Memory B cell (primary cell): ENCODE results near the gene AIDA.
A peak's percentile ranks its signal among the peaks of the same experiment; 100 is the strongest.
"Not testable (repeated sequence)": the region's sequence is repeated elsewhere in the genome, so short reads cannot be mapped to it uniquely, and the experiment has no call there.

Experiments
- ATAC-seq: fragments of 150-1000 bp; cut with Tn5 transposase; 2 replicates; pipeline ENCODE4 v1.10.0; 2021; ENCODE audit warnings: low read depth, mild to moderate bottlenecking, moderate library complexity
- DNase-seq, 2 donors: peaks; one replicate each; pipeline ENCODE4 v3.0.0; 2022; ENCODE audit warnings: low spot score in 2 of 2
- H3K27ac Mint-ChIP-seq: one replicate; pipeline ENCODE4 v1.8.0; 2022; ENCODE audit warnings: mild to moderate bottlenecking, moderate library complexity, mixed read lengths
- H3K27me3 Mint-ChIP-seq: one replicate; pipeline ENCODE4 v1.8.0; 2022; ENCODE audit warnings: mixed read lengths
- H3K36me3 Mint-ChIP-seq: one replicate; pipeline ENCODE4 v1.8.0; 2022; ENCODE audit warnings: mild to moderate bottlenecking, mixed read lengths
- H3K4me1 Mint-ChIP-seq: one replicate; pipeline ENCODE4 v1.8.0; 2022; ENCODE audit warnings: mixed read lengths
- H3K4me3 Mint-ChIP-seq: one replicate; pipeline ENCODE4 v1.8.0; 2022; ENCODE audit warnings: mild to moderate bottlenecking, moderate library complexity, mixed read lengths
- H3K9me3 Mint-ChIP-seq: one replicate; pipeline ENCODE4 v1.8.0; 2022; ENCODE audit warnings: mixed read lengths

Gene AIDA

GRCh38 chr1:222712253-222713090 is at the start of gene AIDA, which contains the start of gene BROX:
Gene AIDA (minus strand): TSS chr1:222712491. CDS start chr1:222712317, 174 bp downstream.
Gene BROX (plus strand): TSS chr1:222712564. CDS start chr1:222715700, 3,136 bp downstream.
- H3K4me1 Mint-ChIP-seq: peaks cover 27% of the 10 kb centered on the region
- H3K9me3 Mint-ChIP-seq: no peaks in the 10 kb centered on the region
- H3K27ac Mint-ChIP-seq: peak within 1 kb of the TSS; percentile 98

GRCh38 chr1:222761083-222761482 is 48.8 kb upstream of the AIDA start:
- ATAC-seq (no peak), DNase-seq (no peak)
- Mint-ChIP-seq H3K36me3 (peaks cover 18% of the 10 kb centered on the region), H3K4me1 (peaks cover 12% of the 10 kb centered on the region), H3K27me3 (no peaks in the 10 kb centered on the region), H3K9me3 (peaks cover 2% of the 10 kb centered on the region), H3K27ac (no peak overlapping the region), H3K4me3 (no peak overlapping the region)

More at GRCh38 chr1:222712253-222713090, at the start of gene AIDA, which contains the start of gene BROX:
- peaks cover 11% of the 10 kb centered on the region for H3K36me3 Mint-ChIP-seq
- peak; percentile 73 for ATAC-seq
- H3K27me3 Mint-ChIP-seq: no peaks in the 10 kb centered on the region
- H3K4me3 Mint-ChIP-seq: peak within 1 kb of the TSS; percentile 92
- peak; percentile 98 to 99 for DNase-seq

DNA sequence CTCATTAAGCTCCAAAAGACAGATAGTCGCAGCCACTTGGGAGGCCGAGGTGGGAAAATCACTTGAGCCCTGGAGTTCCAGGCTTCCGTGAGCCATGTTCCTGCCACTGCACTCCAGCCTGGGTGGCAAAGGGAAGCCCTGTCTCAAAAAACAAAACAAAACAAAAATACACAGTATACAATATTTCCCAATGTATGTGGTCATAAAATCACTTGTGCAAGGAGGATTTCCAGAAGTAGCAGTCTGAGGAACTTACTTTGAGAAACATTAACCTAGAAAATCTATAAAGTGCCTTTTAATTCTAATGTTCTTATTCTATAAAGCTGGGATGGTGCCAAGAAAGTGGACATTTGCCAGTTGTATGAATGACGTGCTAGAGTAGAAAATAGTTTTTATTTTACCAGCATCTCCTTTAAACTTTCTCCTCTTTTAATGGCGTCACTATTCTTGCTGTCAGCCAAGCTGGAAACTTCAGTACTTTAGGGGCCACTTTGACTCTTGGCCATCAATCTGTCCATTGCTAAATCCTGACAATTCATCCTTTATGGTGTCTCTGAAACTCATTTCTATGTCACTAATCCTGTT is 47.3 kb upstream of the AIDA start:
- H3K27me3 Mint-ChIP-seq: no peaks in the 10 kb centered on the region
- no peak overlapping the region for H3K27ac Mint-ChIP-seq
- H3K36me3 Mint-ChIP-seq: peaks cover 16% of the 10 kb centered on the region
- H3K9me3 Mint-ChIP-seq: peaks cover 2% of the 10 kb centered on the region
- DNase-seq (no peak), ATAC-seq (no peak)
- H3K4me3 Mint-ChIP-seq: no peak overlapping the region
- H3K4me1 Mint-ChIP-seq: peaks cover 17% of the 10 kb centered on the region

GRCh38 chr1:222757646-222758268 is 45.5 kb upstream of the AIDA start:
- Mint-ChIP-seq H3K4me1 (peaks cover 17% of the 10 kb centered on the region), H3K4me3 (no peak overlapping the region), H3K9me3 (peaks cover 2% of the 10 kb centered on the region), H3K27ac (no peak overlapping the region), H3K36me3 (peaks cover 14% of the 10 kb centered on the region), H3K27me3 (no peaks in the 10 kb centered on the region)
- no peak for DNase-seq
- no peak for ATAC-seq

GRCh38 chr1:222754366-222755139 is 42.3 kb upstream of the AIDA start:
- ATAC-seq (no peak), DNase-seq (no peak)
- Mint-ChIP-seq H3K4me3 (no peak overlapping the region), H3K4me1 (peaks cover 29% of the 10 kb centered on the region), H3K27me3 (no peaks in the 10 kb centered on the region), H3K27ac (no peak overlapping the region), H3K9me3 (no peaks in the 10 kb centered on the region), H3K36me3 (peaks cover 11% of the 10 kb centered on the region)

DNA sequence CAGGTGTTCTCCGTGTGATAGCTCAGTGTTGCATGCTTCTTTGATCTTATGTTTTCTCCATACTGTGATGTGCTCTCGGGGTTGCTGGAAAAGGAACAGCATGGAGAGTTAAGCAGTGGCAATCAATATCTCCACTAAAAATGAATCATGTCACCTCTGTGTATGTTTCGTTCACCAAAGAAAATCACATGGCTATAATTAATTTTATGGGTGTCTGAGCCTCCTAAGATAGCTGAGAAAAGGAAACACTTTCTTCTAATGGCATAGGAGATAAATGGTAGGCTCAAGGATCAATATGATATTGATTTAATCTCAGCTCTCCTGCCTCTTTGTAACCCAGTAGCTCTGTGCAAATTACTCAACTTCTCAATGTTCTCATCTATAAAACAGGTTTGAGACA is 39.0 kb upstream of the AIDA start:
- Mint-ChIP-seq H3K27ac (peak overlapping the region; percentile 88), H3K36me3 (peaks cover 17% of the 10 kb centered on the region), H3K27me3 (no peaks in the 10 kb centered on the region), H3K4me3 (peak overlapping the region; percentile 41), H3K9me3 (no peaks in the 10 kb centered on the region), H3K4me1 (peaks cover 40% of the 10 kb centered on the region)
- ATAC-seq (no peak), DNase-seq (no peak)

DNA sequence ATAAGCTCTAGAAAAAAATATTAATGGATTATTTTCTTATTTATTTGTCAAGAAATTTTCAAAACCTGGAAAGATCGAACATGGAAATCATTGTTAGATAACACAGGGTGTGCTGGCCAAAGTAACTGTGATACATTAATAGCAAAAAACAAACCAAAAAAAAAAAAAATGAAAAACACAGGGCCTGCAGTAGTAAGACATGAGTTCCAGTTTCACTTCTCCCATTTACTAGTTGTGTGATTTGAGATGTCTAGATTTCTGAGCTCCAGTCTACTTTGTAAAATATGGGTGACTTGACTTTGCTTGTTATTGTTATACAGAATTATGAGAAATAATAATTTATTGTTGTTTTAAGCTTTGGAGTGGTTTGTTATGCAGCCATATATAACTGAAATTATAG is 38.4 kb upstream of the AIDA start:
- H3K4me3 Mint-ChIP-seq: no peak overlapping the region

GRCh38 chr1:222749927-222750326 is 37.6 kb upstream of the AIDA start:
- peak overlapping the region; percentile 88 for H3K27ac Mint-ChIP-seq
- H3K36me3 Mint-ChIP-seq: peaks cover 21% of the 10 kb centered on the region
- no peak overlapping the region for H3K4me3 Mint-ChIP-seq
- no peak for DNase-seq
- peaks cover 34% of the 10 kb centered on the region for H3K4me1 Mint-ChIP-seq
- H3K9me3 Mint-ChIP-seq: no peaks in the 10 kb centered on the region
- H3K27me3 Mint-ChIP-seq: no peaks in the 10 kb centered on the region
- no peak for ATAC-seq

More for the DNA sequence above, 38.4 kb upstream of the AIDA start:
- H3K36me3 Mint-ChIP-seq: peaks cover 21% of the 10 kb centered on the region
- no peaks in the 10 kb centered on the region for H3K9me3 Mint-ChIP-seq
- ATAC-seq (peak; percentile 91), DNase-seq (no peak)
- peaks cover 37% of the 10 kb centered on the region for H3K4me1 Mint-ChIP-seq
- peak overlapping the region; percentile 88 for H3K27ac Mint-ChIP-seq
- no peaks in the 10 kb centered on the region for H3K27me3 Mint-ChIP-seq

DNA sequence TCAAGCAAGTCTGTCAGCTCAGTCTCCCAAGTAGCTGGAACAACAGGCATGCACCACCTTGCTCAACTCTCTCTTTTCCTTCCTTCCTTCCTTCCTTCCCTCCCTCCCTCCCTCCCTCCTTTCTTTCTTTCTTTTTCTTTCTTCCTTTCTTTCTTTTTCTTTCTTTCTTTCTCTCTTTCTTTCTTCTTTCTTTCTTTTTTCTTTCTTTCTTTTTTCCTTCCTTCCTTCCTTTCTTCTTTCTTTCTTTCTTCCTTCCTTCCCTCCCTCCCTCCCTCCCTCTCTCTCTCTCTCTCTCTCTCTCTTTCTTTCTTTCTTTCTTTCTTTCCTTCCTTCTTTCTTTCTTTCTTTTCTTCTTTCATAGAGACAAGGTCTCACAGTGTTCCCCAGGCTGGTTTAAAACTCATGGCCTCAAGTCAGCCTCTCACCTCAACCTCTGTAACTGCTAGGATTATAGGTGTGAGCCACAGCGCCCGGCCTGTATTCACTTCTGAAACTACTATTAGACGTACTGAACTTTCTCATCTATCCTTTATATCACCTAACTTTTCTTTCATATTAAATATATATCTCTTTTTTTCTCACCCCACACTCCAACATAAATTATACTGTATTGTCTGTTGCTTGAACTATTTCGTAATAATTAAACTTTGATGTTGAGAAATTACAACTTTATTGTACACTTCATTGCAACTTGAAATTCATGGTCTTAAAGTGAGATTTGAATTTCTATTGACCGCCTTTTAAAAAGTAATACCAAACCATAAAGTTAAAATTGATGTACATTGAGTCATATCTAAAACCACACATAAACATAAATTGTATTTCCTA is 29.6 kb upstream of the AIDA start:
- peak overlapping the region; percentile 80 for H3K27ac Mint-ChIP-seq
- H3K27me3 Mint-ChIP-seq, DNase-seq, ATAC-seq, H3K9me3 Mint-ChIP-seq: not testable (repeated sequence)
- H3K4me3 Mint-ChIP-seq: peak overlapping the region; percentile 81
- H3K4me1 Mint-ChIP-seq: peaks cover 16% of the 10 kb centered on the region
- H3K36me3 Mint-ChIP-seq: peaks cover 15% of the 10 kb centered on the region

GRCh38 chr1:222739929-222740328 is 27.6 kb upstream of the AIDA start:
- DNase-seq (no peak), ATAC-seq (no peak)
- no peaks in the 10 kb centered on the region for H3K9me3 Mint-ChIP-seq
- no peaks in the 10 kb centered on the region for H3K27me3 Mint-ChIP-seq
- peaks cover 17% of the 10 kb centered on the region for H3K4me1 Mint-ChIP-seq
- no peak overlapping the region for H3K27ac Mint-ChIP-seq
- peaks cover 10% of the 10 kb centered on the region for H3K36me3 Mint-ChIP-seq
- H3K4me3 Mint-ChIP-seq: peak overlapping the region; percentile 19

GRCh38 chr1:222739465-222739864 is 27.2 kb upstream of the AIDA start:
- ATAC-seq: no peak
- Mint-ChIP-seq H3K4me3 (no peak overlapping the region), H3K4me1 (peaks cover 19% of the 10 kb centered on the region), H3K27ac (no peak overlapping the region), H3K36me3 (peaks cover 12% of the 10 kb centered on the region), H3K27me3 (no peaks in the 10 kb centered on the region), H3K9me3 (no peaks in the 10 kb centered on the region)
- no peak for DNase-seq

DNA sequence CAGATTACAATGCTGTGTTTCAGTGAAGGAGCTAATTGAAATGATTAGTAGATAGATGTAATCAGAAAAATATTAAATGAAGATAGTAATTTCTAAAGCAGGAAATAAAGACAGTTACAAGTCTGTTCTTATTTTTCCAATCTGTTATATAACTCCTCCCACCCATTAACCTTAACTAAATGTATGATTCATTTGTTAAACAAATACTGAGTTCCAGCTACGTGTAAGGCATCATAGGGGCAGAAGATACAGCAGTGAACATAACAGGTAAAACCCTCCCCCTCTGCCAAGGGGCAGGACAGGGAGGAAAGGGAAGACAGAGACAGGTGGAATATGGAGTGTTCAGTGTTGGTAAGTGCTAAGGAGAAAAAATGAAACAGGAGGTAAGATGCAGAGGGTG is 24.7 kb upstream of the AIDA start, which contains the start of gene FAM177B:
TSS of gene FAM177B (plus strand) at position 231 of the 400 bp plus-strand sequence. CDS start 9,344 bp downstream, outside the sequence.
- H3K27me3 Mint-ChIP-seq: no peaks in the 10 kb centered on the region
- no peak within 1 kb of the TSS for H3K4me3 Mint-ChIP-seq
- no peak for DNase-seq
- H3K27ac Mint-ChIP-seq: no peak within 1 kb of the TSS
- H3K9me3 Mint-ChIP-seq: no peaks in the 10 kb centered on the region
- H3K4me1 Mint-ChIP-seq: peaks cover 24% of the 10 kb centered on the region
- no peak for ATAC-seq
- peaks cover 8% of the 10 kb centered on the region for H3K36me3 Mint-ChIP-seq

- no peak for DNase-seq
- peaks cover 23% of the 10 kb centered on the region for H3K4me1 Mint-ChIP-seq
- peaks cover 7% of the 10 kb centered on the region for H3K36me3 Mint-ChIP-seq
- no peaks in the 10 kb centered on the region for H3K9me3 Mint-ChIP-seq
- H3K27me3 Mint-ChIP-seq: no peaks in the 10 kb centered on the region
- no peak overlapping the region for H3K27ac Mint-ChIP-seq
- H3K4me3 Mint-ChIP-seq: no peak overlapping the region
- no peak for ATAC-seq
Observed at GRCh38 chr1:222736470-222736869, 24.2 kb upstream of the AIDA start.
